SHP77 (cell line): ENCODE data around the gene TCF19.

Experiments used
- DNase-seq, 2 experiments: peaks; one replicate each; lab custom pipeline; 2025; lab: John Stamatoyannopoulos, UW

Gene TCF19

DNA sequence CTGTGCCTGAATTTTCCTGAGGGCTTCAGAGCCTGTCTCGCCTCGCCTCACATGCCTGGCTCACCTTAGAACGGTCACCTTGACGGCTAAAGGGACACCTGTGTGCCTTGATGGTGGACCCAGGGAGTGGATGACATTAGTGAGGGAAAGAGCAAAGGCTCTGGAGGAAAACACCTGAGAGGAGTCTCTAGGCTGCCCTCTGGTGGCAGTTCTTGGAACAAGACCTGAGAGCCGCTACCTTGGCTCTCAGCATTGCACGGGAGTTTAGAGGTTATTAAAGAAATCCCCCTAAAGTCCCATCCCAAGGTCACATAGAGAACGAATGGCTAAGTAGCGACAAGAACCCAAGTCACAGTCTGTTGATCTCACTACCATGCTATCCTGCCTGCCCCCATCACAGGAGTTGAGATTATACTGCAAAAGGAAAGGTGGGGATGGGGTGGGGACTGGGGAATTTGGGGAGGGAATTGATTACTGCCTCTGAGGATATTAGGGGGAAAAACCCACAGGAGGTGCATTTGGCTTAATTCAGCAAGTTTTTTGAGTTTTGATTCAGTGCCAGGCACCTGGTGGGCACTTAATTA lies 30.2 kb upstream of the TCF19 start:
- peak in 1 of 2 experiments; percentile 36 for DNase-seq

DNA sequence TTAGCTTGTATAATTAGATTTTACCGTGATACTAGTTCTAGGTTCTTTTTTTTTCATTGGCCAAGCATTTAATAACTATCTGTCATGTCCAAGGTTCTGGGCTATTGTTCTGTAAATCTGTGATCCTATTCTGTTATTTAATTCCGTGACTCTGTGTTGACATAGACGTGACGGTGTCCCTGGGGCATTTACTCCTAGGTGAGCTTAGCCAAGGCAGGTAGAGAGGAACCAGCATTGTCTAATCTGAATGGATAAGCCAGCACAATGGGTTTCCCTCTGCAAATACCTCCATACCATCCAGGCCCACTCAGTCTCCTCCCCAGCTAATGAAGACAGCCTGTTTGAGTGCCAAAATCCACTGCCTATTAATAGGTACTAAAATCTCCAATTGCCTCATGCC lies 29.3 kb upstream of the TCF19 start:
- no peak for DNase-seq

DNA sequence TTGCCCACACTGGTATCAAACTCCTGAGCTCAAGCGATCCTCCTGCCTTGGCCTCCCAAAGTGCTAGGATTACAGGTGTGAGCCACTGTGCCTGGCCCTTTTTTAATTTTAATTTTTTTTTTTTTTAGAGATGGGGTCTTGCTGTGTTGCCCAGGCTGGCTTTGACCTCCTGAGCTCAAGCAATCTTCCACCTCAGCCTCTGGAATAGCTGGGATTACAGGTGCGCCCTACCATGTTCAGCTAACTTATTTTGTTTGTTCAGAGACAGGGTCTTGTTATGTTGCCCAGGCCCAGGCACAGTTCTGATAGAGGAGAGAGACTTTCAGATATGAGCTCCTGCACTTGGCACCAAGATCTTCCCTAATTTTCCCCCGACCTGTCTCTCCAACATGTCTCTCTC lies 27.6 kb upstream of the TCF19 start:
- DNase-seq = no peak

DNA sequence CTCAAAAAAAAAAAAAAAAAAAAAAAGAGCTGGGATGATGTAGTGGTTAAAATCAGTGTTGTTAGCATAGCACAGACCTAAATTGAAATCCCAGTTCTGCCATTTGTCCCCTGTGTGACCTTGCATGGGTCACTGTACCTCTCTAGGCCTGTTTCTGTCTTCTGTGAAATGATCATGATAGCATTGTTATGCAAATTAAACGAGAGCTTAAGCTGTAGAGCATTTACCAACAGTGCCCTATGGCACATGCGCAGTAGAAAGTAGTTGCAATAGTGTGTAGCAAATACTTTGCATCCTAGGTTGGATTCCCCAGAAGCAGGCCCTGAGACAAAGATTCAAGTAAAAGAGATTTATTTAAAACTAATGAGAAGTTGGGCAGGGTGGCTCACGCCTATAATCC lies 26.8 kb upstream of the TCF19 start:
- DNase-seq = no peak

DNA sequence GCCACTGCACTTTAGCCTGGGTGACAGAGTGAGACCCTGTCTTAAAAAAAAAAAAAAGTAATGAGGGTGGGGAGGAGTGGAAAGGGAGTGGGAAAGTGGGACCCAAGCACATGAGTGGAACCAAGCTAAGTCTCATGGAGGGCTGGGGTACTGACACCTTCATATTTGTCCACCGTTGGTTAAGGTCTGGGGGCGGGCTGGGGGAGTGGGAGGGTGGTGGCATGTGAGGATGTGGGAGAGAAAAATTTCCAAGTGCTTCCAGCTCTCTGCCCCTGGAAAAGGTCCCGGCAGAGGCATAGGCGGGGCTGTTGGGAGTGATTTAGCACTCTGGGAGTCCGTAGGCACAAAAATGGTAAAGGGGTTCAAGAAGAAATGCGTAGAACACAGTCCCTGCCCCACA lies 25.6 kb upstream of the TCF19 start:
- DNase-seq = no peak

- no peak for DNase-seq
Measured at GRCh38 chr6:31135710-31136109, 22.7 kb upstream of the TCF19 start.

DNA sequence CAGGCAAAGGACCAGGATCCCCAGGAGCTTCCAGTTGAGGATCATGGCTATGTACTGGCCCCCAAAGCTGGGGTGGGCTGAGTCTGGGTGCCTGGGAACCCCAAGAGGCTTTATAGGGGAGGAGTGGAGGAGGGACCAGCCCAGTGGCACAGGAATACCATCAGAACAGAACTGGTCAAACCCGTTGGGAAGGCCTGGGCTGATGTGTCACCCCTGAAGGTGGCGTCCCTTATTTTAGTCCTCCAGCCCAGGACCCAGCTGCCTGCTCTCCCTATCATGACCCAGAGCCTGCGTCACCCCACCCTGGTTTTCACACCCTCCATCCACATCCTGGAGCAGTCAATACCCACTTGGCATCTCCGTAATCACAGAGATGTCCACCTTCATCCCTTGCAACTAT lies 19.4 kb upstream of the TCF19 start, which contains the start of gene PSORS1C2:
PSORS1C2 (minus strand) TSS at position 85 of the 400 bp plus-strand sequence; CDS start at position 45, 40 bp downstream.
- no peak for DNase-seq

GRCh38 chr6:31139599-31139998 lies 18.8 kb upstream of the TCF19 start:
- no peak for DNase-seq

DNA sequence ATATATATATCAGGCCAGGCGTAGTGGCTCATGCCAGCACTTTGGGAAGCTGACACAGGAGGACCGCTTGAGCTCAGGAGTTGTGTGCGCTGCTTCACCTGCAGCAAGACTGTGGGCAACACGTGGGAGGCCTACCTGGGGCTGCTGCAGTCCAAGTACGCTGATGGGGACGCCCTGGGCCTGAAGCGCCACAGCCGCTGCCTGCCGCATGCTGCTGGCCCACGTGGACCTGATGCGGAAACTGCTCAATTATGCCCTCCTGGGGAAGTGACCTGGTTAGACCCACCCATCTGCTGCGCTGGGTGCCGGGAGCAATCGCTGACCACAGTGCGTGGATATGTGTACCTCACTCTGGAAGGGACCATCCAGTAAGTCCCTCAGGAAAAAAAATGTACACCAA lies 17.7 kb upstream of the TCF19 start:
- DNase-seq = no peak

GRCh38 chr6:31142361-31142761 lies 16.0 kb upstream of the TCF19 start:
- DNase-seq = no peak

GRCh38 chr6:31143148-31143547 lies 15.2 kb upstream of the TCF19 start:
- no peak for DNase-seq

DNA sequence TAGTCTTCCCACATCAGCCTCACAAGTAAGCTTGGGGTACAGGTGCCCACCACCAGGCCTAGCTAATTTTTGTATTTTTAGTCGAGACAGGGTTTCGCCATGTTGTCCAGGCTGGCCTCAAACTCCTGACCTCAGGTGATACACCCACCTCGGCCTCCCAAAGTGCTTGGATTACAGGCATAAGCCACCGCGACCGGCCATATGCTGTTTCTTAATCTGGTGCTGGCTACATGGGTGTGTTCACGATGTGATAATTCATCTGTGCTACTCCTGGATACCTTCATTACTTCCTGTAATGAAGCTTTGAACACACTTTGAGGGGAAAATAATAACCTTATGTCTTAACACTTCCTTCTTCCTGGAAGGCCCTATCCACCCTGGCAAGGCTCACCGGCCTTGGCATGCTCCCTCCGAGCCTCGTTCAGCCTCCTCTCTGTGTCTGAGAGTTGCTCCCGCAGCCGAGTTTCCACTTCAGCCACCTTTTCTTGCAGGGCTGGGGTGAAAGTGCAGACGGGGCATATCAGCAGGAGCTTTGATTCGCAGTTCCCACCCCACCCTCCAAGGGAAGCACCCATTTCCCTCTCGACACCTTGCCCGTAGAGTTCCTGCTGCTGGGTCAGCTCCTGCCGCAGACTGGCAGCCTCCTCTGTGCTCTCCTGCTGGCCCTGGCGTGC lies 14.0 kb upstream of the TCF19 start:
- no peak for DNase-seq

DNA sequence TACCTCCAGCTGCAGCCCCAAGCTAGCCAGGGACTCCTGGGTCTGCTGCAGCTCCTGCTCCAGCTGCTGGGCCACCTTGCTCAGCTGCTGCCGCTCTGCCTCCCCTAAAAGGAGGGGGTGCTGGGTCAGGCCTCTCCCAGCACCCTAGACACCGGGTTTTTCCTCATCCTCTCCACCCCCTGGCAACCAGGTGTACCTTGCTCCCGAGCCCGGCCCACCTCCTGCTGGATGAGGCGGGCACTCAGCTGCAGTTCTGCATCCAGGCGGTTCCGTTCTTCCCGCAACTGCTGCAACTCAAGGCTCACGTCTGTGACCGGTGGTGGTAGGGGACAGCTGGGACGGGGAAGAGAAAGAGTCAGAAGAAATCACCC lies 13.4 kb upstream of the TCF19 start:
- no peak for DNase-seq

DNA sequence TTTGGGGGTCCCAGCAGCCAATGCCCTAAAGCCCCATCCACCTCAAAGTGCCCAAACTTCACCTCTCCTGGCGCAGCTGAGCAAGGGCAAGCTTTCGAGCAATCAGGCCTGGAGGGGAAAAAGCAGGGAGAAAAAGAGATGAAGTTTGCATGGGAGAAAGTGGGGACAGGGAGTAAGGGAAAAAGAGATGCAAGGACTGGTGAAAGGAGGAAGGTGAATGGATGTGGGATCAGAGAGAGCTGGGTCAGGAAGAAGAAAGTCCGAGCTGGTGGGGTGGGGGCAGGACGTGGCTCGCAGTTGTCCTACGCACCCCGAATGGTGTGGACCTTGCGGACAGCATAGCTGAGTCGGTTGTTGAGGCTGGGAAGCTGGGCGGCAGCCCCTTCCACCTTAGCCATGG lies 13.0 kb upstream of the TCF19 start:
- DNase-seq = no peak

DNA sequence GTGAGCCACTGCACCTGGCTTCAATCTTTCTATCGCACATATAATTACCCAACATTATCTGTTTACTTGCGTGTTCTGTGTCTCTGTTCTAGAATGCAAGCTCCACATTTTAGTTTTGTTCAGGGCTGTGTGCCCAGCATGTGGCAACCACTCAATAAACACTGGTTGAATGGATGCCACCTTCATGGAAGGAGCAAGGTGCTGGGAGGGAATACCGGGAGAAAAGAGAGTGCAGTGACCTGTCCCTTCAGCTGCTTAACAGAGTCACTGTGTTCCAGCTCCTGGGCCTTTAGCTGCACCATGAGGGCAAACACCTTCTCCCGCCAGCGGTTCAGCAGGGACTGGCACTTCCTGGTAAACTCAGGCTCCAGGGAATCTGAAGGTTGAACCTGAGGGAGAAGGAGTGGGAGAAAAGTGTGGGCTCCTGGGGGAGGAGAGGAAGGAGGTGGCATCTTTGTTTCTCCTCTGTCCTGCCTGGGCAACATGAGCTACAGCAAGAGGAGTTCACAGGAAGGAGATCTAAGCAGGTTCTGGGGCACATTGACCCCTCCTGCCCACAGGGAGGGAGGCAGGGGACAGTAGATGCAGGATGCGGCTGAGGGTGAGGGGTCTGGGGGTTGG lies 8.5 kb upstream of the TCF19 start:
- DNase-seq = no peak

DNA sequence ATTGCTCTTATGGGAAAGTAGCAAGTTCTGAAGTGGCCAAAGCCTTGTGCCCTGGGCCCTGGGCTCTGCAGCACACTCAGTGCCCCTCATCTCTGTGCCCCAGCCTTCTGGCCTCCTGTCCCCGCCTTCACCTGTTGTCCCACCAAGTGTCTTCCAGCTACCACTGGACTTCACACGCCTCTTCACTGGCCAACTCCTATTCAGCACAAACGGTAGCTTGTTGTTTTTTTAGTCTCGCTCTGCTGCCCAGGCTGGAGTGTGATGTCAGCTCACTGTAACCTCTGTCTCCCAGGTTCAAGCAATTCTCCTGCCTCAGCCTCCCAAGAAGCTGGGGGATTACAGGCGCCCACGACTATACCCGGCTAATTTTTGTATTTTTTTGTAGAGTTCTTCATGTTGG lies 5.6 kb upstream of the TCF19 start:
- DNase-seq = no peak

DNA sequence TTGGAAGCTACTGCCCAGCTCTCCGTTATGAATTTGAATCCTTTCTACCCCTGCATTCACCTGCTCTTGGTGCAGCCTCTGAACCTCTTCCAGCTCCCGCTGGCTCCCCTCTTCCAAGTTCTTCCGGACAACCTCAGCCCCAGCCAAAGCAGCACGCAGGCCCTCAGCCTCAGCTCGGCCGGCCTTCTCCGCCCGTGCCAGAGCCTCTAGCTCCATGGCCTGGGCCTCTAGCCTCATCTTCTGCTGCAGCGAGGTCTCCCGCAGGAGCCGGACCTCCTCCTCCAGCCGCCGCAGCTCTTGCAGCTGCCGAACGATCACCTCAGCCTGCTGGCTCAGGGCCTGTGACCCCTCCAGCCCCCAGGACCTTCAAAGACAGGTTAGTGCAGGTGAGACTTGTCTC lies 4.0 kb upstream of the TCF19 start:
- DNase-seq = no peak

GRCh38 chr6:31156641-31157040 lies 1.7 kb upstream of the TCF19 start:
- DNase-seq = no peak

- DNase-seq = no peak
Measured at GRCh38 chr6:31157513-31158139, 763 bp upstream of the TCF19 start, which contains the start of gene CCHCR1. TSS of gene CCHCR1 (minus strand) at chr6:31157802. CDS start at chr6:31157600, 202 bp downstream.

DNA sequence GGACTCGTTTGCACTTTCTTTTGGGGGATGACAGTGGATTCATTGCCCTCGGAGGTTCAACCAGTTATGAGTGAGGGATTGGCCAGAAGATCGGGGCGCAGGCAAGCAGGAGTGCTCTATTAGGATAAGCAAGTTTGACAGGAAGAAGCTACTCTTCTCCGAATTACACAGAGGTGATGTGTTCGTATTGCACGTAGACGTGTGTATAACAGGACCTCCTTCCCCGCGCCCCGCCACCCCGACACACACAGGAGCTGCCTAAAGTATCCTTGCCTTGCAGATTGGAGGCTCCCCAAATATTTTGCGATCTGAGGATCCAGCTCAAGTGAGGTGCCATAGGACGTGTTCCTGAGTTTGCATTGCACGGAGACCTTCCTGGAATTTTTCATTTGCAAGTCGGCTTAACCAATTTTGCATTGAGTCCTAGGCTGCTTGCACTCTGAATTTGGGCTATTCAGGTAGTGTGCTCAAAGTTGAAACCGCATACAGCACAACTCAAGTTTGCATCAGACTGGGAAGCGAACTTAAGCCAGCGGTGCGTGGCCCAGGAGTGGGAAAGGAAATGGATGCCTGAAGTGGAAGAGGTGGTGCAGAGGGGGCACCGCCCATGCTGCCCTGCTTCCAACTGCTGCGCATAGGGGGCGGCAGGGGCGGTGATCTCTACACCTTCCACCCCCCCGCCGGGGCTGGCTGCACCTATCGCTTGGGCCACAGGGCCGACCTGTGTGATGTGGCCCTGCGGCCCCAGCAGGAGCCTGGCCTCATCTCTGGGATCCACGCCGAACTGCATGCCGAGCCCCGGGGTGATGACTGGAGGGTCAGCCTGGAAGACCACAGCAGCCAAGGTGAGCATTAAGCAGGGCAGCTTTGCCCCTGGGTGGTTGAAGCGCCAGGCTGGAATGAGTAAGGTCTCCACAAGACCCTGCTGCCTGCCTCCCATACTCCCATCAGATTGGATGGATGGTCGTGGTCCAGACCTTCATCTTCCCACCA lies 770 bp downstream of the TCF19 start:
- no peak for DNase-seq

DNA sequence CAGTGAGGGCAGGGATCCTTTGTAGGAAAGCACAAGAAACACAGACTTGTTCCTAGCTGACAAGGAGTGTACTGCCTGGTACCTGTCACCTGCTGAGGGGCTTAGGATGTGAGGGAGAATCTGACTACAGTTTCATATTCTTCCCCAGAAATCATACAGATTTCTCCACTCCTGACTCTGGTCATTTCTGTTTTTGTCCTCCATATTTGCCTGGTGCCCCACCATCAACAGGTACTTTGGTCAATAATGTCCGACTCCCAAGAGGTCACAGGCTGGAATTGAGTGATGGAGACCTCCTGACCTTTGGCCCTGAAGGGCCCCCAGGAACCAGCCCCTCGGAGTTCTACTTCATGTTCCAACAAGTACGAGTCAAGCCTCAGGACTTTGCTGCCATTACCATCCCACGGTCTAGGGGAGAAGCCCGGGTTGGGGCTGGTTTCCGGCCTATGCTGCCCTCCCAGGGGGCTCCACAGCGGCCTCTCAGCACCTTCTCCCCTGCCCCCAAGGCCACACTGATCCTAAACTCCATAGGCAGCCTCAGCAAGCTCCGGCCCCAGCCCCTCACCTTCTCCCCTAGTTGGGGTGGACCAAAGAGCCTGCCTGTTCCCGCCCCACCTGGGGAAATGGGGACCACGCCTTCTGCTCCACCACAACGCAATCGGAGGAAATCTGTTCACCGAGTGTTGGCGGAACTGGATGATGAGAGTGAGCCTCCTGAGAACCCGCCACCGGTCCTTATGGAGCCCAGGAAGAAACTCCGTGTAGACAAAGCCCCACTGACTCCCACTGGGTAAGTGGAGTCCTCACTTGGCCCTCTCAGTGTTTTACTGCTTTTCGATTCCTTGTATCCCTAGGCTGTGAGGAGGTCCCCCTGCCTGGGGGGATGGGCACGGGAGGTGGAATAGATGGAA lies 3.1 kb downstream of the TCF19 start:
- no peak for DNase-seq
